HG03159 (cell line): ENCODE measurements around the gene VAMP5.
A peak's percentile ranks its signal among the peaks of the same experiment; 100 is the strongest.
"Not testable (repeated sequence)": the region's sequence is repeated elsewhere in the genome, so short reads cannot be mapped to it uniquely, and the experiment has no call there.

Experiments used
- ATAC-seq: cut with Tn5 transposase; IDR thresholded peaks from one replicate; pipeline ENCODE4 v1.9.1; 2021; ENCODE audit warnings: mild to moderate bottlenecking, moderate library complexity; ENCODE audit not compliant: unreplicated experiment

Gene VAMP5

DNA sequence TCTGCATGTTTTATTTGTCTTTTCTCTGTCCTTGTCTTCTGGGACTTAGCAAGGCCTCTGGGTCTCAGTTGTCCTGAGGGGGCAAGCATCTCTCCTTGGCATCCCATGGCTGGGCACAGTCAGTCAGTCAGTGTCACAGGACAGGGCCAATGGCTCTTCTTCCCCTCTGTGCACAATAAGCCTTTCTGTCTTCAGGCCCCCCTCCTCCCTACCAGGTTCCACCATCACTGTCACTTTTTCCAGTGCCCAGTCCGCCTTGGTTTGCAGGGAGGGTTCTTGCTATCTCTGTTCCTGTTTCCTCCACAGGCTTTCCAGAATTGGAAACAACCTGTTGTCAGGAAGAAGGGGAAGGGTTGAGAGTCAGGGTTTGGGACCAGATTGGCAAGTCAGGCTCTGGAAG is 1.7 kb upstream of the VAMP5 start:
- no peak for ATAC-seq

DNA sequence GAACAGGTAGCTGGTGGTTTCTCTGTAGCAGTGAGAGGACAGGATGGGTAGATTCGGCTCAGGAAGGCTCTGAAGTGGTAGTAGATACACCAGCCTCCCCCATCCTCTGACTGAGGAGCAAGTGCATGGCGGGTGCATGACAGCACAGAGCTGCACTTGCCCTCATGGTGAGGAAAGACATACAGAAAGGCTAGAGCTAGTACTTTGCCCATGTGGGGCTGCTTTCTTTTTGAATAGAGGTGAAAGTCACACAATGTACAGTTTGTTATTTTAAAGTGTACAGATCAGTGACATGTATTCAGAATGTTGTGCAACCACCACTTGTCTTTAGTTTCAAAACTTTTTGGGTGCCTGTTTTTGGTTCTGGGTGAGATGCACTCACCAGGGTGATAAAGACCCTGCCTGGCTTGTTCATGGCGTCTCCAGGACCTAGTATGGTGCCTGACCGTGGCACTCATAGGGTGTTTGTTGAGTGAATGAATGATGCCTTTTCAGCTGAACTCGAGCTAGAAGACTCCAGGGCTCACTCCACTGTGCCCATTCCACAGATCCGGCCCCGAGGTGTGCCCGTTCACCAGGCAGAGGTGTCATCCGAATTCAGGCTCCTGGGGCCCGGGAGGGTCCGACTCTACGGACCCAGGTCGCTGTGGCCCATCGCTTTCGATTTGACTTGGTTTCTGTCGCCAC is 421 bp upstream of the VAMP5 start:
- peak; percentile 2 for ATAC-seq

GRCh38 chr2:85584857-85585780 is 888 bp downstream of the VAMP5 start:
- no peak for ATAC-seq

DNA sequence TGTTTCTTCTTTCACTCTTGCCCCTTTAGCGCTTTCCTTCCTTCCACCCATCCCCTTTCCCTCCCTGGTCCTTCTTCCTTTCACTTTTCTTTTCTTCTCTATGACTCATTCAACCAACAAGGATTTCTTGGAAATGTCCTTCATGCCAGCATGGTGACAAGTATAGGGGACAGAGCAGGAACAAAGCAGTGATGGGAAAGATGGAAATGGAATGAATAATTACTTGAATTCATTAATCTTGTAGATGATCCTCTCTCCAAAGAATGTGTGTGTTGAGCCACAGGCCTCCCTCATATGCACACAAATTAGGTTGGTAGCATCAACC is 1.5 kb downstream of the VAMP5 start:
- no peak for ATAC-seq

- no peak for ATAC-seq
These were observed 4.0 kb downstream of the VAMP5 start for GRCh38 chr2:85588236-85588635.

- ATAC-seq = no peak
These were observed 4.4 kb downstream of the VAMP5 start for GRCh38 chr2:85588645-85589044.

DNA sequence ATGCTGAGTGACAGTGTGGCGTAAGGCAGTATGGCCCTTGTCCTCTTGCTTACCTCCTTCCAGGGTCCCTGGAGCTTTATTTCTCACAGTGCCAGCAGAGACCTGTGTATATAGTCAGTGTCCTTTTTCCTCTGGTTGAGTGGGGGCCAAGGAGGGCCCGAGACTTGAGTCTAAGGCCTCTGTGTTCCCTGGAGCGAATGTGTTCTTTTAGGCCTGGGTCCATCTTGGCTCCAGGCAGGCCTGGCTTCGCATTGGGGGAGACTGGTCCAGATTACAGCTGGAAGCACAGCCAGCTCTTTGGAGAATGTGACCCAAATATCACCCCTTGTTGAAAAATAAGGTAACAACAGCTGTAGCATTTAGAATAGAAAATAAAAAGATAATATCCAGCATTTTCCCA is 5.0 kb downstream of the VAMP5 start:
- no peak for ATAC-seq

GRCh38 chr2:85589982-85590791 is 6.0 kb downstream of the VAMP5 start:
- no peak for ATAC-seq

DNA sequence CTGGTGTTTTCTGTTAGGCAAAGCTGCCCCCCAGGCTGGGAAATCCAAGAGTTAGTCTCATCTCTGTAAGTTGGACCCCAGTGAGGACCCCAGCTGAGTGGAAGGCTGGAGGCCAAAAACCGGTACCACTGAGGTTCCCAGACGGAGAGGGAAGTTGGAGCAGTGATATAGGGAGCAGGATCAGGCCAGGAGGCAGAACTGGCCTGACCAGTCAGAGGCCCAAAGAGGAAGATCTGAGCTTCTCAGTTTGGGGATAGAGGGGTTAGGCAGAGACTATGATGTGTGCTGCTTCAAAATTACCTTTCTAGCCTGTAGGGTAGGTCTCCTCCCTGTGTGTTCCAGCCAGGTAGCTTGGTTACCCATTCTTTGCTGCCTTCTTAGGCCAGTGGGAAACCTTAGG is 6.7 kb downstream of the VAMP5 start:
- ATAC-seq = no peak

- ATAC-seq = no peak
These were observed 7.3 kb downstream of the VAMP5 start for GRCh38 chr2:85591563-85591962.

GRCh38 chr2:85592299-85592698 is 8.1 kb downstream of the VAMP5 start:
- not testable (repeated sequence) for ATAC-seq

DNA sequence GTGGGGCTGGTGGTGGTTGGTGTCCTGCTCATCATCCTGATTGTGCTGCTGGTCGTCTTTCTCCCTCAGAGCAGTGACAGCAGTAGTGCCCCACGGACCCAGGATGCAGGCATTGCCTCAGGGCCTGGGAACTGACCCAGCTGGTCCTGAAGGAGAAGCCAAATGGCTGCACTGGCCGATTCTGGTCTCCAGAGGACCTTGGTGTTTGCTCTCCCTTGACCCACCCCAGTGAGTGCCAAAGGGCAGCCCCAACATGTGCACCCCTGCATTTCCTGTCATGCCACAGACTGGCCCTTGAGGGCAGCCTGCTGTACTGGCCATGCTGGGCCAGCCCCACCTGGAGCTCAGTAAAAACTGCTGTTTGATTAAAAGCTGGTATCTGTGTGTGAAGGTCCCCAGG is 8.8 kb downstream of the VAMP5 start:
- no peak for ATAC-seq

DNA sequence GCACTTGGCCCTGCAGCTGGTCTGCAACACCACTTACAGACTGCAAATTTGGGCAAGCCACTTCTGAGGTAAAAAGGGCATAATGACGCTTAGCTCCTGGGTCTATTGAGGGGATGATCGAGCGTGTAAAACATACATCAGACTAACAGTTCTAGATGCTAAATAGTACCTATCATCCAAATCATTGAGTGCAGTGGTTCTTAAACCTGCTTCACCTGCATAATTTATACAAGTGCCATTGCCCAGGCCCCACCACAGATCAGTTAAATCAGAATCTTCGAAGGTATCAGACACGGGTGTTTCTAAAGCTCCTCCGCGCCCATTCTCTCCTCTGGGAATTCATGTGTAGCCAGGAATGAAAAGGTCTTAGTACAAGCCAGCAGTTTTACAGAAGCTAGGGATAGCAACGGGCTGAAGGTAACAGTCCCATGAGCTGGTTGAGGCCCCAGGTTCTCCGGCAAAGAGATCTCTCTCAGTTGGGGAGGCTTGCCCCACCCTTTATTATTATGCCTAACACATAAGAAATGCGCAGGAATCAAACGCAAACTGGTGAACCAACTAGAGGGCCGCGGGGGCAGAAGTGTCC is 10.6 kb downstream of the VAMP5 start:
- ATAC-seq = no peak

DNA sequence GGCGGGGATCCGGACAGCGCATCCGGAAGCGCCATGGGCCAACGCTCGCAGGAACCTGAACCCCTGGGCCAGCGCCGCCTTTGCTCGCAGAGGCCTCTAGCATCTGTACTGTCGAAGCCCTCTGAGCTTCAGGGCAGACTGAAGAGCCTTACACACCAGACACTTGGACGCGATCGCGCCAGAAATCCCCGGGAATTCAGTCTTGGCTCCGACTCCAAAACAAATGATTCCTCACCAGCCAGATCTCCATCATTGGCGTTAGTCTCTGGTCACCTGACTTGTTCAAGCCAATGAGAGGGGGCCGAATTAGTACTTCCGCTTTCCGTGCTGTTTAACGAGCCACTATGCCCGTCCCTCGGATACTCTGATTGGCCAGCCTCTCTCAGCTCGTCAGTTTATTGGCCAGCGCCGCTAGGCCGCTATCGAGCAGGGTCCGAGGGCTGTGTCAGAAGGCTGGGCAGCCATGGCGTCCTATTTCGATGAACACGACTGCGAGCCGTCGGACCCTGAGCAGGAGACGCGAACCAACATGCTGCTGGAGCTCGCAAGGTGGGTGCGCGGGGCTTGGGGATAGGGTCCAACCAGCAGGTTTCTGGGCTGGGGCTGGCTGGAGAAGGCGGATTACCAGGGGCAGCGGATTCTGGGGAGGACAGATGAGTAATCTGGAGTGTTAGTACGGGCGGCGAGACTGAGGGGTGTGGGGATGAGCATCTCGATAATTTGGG is 11.2 kb downstream of the VAMP5 start, which contains the start of gene RNF181:
Gene RNF181, plus strand, starts transcription at position 445 of the 725 bp plus-strand sequence. Its CDS starts 19 bp downstream, at position 464.
- ATAC-seq = peak; percentile 99

GRCh38 chr2:85596026-85596333 is 11.7 kb downstream of the VAMP5 start:
- no peak for ATAC-seq

DNA sequence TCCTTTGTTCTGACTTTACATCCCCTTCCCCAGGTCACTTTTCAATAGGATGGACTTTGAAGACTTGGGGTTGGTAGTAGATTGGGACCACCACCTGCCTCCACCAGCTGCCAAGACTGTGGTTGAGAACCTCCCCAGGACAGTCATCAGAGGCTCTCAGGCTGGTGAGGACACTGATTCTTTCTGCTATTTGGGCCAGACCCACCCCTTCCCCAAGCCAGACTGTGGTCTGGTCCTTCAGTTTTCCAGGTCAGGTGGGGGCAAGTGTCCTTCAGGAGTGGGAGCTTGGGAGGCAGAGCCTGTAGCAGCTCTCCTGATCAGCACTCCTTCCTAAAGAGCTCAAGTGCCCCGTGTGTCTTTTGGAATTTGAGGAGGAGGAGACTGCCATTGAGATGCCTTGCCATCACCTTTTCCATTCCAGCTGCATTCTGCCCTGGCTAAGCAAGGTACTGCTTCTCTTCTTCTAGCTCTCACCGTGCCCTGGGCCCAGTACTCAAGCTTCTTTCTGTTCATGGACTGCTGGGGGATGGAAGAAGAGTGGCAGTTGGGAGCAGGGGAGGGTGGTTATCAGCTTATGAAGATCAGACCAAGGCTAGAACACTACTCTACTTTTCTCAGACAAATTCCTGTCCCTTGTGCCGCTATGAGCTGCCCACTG is 12.4 kb downstream of the VAMP5 start:
- no peak for ATAC-seq

DNA sequence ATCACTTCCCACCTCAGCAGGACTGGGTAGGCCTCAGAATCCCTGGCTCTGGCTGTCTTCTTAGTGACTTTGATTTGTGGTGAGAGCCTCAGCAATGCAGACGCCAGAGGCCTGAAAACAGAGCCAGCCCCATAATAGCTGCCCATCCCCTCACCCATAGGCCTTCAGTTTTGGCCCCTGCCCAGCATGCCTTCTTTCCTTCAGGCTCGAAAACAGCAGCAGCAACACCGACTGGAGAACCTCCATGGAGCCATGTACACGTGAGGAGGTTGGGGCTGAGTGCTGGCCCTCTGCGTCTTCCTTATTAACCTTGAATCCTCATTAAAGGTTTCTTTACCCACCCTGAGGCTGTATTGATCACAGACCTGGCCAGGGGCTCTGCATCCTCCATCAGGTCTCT is 13.0 kb downstream of the VAMP5 start:
- no peak for ATAC-seq

- ATAC-seq = no peak
These were observed 14.5 kb downstream of the VAMP5 start for GRCh38 chr2:85598594-85599340.

DNA sequence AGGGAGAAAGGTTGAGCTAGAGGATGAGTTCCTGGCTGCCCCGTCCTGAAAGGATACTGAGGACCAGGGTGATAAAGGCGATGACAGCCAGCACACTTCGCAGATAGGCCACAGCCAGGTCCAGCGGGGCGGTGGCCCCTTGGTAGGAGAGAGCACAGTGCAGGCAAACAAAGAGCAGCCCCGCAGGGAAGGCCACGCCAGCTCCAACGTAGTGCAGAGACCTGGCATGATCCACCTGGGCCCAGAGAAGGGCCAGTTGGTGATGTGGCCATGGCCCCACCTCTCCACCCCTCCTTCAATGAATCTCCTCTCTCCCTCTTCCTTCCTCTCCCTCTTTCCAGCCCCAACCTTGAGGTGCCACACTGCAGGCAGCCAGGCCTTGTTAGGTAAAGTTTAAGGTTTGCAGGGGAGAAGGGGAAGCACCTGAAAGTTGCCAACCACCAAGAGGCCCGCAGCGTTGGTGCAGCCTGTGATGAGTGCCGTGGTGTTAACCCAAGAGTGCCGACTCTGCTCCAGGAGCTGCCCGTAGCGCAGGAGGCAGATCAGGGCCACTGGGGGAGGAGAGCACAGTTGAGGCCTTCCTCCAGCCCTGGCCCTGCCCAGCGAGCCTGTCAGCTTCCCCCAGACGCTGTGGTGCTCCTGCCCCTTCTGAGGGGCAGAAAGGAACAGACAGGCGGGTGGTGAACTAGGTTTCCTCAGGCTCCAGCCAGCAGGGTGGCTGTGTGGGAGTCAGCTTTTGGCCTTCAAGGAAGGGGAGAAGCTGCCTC is 15.4 kb downstream of the VAMP5 start:
- no peak for ATAC-seq
